ENCODE data around the gene RNPC3.
"Not testable (repeated sequence)": the region's sequence is repeated elsewhere in the genome, so short reads cannot be mapped to it uniquely, and the experiment has no call there.

DNA sequence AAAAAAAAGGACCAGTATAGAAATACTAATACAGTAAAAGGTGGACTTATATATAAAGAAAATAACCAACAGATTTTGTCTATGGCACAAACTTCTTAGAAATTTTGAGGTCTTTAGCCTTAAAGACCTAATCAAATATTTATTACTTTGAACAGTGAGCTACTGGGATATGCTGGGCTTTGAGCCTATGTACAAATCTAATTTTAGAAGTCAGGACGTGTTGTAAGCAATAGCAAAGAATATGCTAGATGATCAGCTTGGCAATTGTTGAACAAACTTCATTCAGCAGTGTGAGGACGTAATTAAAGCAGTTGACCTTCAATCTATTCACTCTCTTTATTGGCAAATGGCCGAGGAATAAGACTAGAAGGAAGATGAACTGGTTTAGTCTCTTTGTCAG, 77.2 kb downstream of the RNPC3 start:
- not testable (repeated sequence) for TF ChIP-seq POLR2A (IDR thresholded peaks at IDR 0.05; ENCODE audit: low read length); EP300 (IDR thresholded peaks at IDR 0.05); NR3C1 (IDR thresholded peaks at IDR 0.05); ZC3H11A (IDR thresholded peaks at IDR 0.05); MYC (IDR thresholded peaks at IDR 0.05; ENCODE audit: borderline replicate concordance, low read length); REST (IDR thresholded peaks at IDR 0.05); USF2 (IDR thresholded peaks at IDR 0.05); ESRRA (IDR thresholded peaks at IDR 0.05; ENCODE audit: borderline replicate concordance, low read length); SREBF2 (IDR thresholded peaks at IDR 0.05); JUNB (IDR thresholded peaks at IDR 0.05); CEBPB (IDR thresholded peaks at IDR 0.05); ZFP36 (IDR thresholded peaks at IDR 0.05; ENCODE audit: borderline replicate concordance, partially characterized antibody)
- TF ChIP-seq, protein P1, sequence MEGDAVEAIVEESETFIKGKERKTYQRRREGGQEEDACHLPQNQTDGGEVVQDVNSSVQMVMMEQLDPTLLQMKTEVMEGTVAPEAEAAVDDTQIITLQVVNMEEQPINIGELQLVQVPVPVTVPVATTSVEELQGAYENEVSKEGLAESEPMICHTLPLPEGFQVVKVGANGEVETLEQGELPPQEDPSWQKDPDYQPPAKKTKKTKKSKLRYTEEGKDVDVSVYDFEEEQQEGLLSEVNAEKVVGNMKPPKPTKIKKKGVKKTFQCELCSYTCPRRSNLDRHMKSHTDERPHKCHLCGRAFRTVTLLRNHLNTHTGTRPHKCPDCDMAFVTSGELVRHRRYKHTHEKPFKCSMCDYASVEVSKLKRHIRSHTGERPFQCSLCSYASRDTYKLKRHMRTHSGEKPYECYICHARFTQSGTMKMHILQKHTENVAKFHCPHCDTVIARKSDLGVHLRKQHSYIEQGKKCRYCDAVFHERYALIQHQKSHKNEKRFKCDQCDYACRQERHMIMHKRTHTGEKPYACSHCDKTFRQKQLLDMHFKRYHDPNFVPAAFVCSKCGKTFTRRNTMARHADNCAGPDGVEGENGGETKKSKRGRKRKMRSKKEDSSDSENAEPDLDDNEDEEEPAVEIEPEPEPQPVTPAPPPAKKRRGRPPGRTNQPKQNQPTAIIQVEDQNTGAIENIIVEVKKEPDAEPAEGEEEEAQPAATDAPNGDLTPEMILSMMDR (IDR thresholded peaks at IDR 0.05): not testable (repeated sequence)
- TF ChIP-seq, protein P2, sequence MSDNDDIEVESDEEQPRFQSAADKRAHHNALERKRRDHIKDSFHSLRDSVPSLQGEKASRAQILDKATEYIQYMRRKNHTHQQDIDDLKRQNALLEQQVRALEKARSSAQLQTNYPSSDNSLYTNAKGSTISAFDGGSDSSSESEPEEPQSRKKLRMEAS (IDR thresholded peaks at IDR 0.05): not testable (repeated sequence)
